Measurements from ENCODE around the gene TEAD3. TPM values are rescaled to one million over a fixed set of nuclear protein-coding genes. Genes with fewer than 3 reads are reported as not detected.

TEAD3 gene
- total RNA-seq, 1 experiment from 2014 or later: 27.0 TPM

GRCh38 chr6:35445691-35446090, 51.2 kb downstream of the TEAD3 start:
- Histone ChIP-seq H2BK12ac (ENCODE audit: insufficient read length, low read depth, low read length) (no peak overlapping the region), H4K8ac (replicated peaks; ENCODE audit: insufficient read length, low read depth, low read length) (no peak overlapping the region), H3K27ac (ENCODE audit: insufficient read length, low read depth, low read length) (no peak overlapping the region), H3K56ac (ENCODE audit: insufficient read length, low read depth, low read length) (no peak overlapping the region), H3K4ac (ENCODE audit: low read depth, low read length) (no peak overlapping the region), H3K4me2 (ENCODE audit: insufficient read depth, insufficient read length, low read length) (no peak overlapping the region), H3K4me1 (ENCODE audit: insufficient read depth, low read length) (no peaks in the 10 kb centered on the region), H4K20me1 (ENCODE audit: control insufficient read depth, insufficient read depth, insufficient read length) (no peaks in the 10 kb centered on the region), H4K91ac (ENCODE audit: insufficient read length, low read depth, low read length) (no peak overlapping the region), H2BK15ac (ENCODE audit: low read depth, low read length) (no peak overlapping the region), H3K27me3 (ENCODE audit: insufficient read depth, low read length) (no peaks in the 10 kb centered on the region), H3K9me3 (ENCODE audit: control insufficient read depth, low read depth, low read length) (no peaks in the 10 kb centered on the region), H3K23me2 (ENCODE audit: insufficient read length, low read depth, low read length, poor library complexity, severe bottlenecking) (no peaks in the 10 kb centered on the region), H2BK5ac (ENCODE audit: insufficient read length, low read length) (no peak overlapping the region), H3K9ac (ENCODE audit: extremely low read depth, insufficient read length, low read length) (no peak overlapping the region), H3K79me2 (ENCODE audit: insufficient read depth, low read length) (no peaks in the 10 kb centered on the region), H3T11ph (ENCODE audit: low read length) (no peak overlapping the region), H2BK20ac (ENCODE audit: low read depth, low read length, poor library complexity, severe bottlenecking) (no peak overlapping the region), H3K79me1 (ENCODE audit: insufficient read depth, low read depth, low read length, poor library complexity, severe bottlenecking) (no peaks in the 10 kb centered on the region), H4K5ac (ENCODE audit: insufficient read length, low read depth, low read length) (no peak overlapping the region), H2AFZ (ENCODE audit: low read length) (no peak overlapping the region), H3K18ac (ENCODE audit: insufficient read length, low read depth, low read length) (no peak overlapping the region), H2AK5ac (ENCODE audit: insufficient read length, low read length) (no peak overlapping the region), H3K23ac (ENCODE audit: insufficient read length, low read depth, low read length) (no peak overlapping the region), H2BK120ac (ENCODE audit: low read depth, low read length, poor library complexity, severe bottlenecking) (no peak overlapping the region), H3K14ac (ENCODE audit: insufficient read depth, low read length) (no peak overlapping the region)
- WGBS (ENCODE audit: extremely low coverage, insufficient read length, low lambda C conversion rate): no CpG with 5 or more reads among the region's 7 CpGs
- Mint-ChIP-seq H3K4me1 (no peaks in the 10 kb centered on the region), H3K9me3 (no peaks in the 10 kb centered on the region), H3K36me3 (ENCODE audit: insufficient read depth in 1 of 3, low read depth in 3 of 3) (no peaks in the 10 kb centered on the region), H3K27ac (no peak overlapping the region), H3K4me3 (no peak overlapping the region), H3K27me3 (ENCODE audit: low read depth) (peaks cover 5% of the 10 kb centered on the region)
- no peak for DNase-seq
- TF ChIP-seq CTCF (conservative IDR thresholded peaks at IDR 0.05): no peak
